Esophagus muscularis mucosa (tissue), 4 donors: ENCODE results near the gene RFTN1.

ENCODE experiments used
- CTCF ChIP-seq, 3 experiments: fragments of 200-600 bp in 2 of 3; fragments of 450-650 bp in 1 of 3; sonication (generic) in 2 of 3; IDR thresholded peaks; one replicate each; pipeline ENCODE4 v1.5.1; 2017 to 2019; ENCODE audit warnings: antibody characterized with exemption in 3 of 3, mild to moderate bottlenecking in 2 of 3, moderate library complexity in 1 of 3
- EP300 ChIP-seq: sonication (generic); formaldehyde crosslinking; IDR thresholded peaks from one replicate; pipeline ENCODE4 v1.6.1; 2017; ENCODE audit warnings: antibody characterized with exemption
- POLR2A ChIP-seq: fragments of 450-650 bp; IDR thresholded peaks from one replicate; pipeline ENCODE4 v1.6.1; 2017; ENCODE audit warnings: antibody characterized with exemption, moderate library complexity, mild to moderate bottlenecking, low read depth
- POLR2AphosphoS5 ChIP-seq, 2 donors: sonication (generic); formaldehyde crosslinking; IDR thresholded peaks; one replicate each; pipeline ENCODE4 v1.6.1; 2017; ENCODE audit warnings: antibody characterized with exemption in 2 of 2

- no peak for TF ChIP-seq CTCF (IDR thresholded peaks at IDR 0.05)
- no peak for TF ChIP-seq POLR2AphosphoS5 (IDR thresholded peaks at IDR 0.05)
- no peak for TF ChIP-seq EP300
- no peak for TF ChIP-seq POLR2A
Measured at GRCh38 chr3:16295298-16295890, 218.1 kb downstream of the RFTN1 start.
